Stimulated activated CD8-positive, alpha-beta memory T cell treated with anti-CD3 and anti-CD28 coated beads, Interleukin-4, amount 100 ng/mL, for 4 hours (primary cell): Measurements from ENCODE around the gene PSPH.
"Not testable (repeated sequence)": the region's sequence is repeated elsewhere in the genome, so short reads cannot be mapped to it uniquely, and the experiment has no call there.

Source experiments
- DNase-seq, 2 donors: peaks; one replicate each; pipeline ENCODE4 v3.0.0-alpha.2; 2020; ENCODE audit warnings: low read depth in 2 of 2, low spot score in 1 of 2

The PSPH gene

DNA sequence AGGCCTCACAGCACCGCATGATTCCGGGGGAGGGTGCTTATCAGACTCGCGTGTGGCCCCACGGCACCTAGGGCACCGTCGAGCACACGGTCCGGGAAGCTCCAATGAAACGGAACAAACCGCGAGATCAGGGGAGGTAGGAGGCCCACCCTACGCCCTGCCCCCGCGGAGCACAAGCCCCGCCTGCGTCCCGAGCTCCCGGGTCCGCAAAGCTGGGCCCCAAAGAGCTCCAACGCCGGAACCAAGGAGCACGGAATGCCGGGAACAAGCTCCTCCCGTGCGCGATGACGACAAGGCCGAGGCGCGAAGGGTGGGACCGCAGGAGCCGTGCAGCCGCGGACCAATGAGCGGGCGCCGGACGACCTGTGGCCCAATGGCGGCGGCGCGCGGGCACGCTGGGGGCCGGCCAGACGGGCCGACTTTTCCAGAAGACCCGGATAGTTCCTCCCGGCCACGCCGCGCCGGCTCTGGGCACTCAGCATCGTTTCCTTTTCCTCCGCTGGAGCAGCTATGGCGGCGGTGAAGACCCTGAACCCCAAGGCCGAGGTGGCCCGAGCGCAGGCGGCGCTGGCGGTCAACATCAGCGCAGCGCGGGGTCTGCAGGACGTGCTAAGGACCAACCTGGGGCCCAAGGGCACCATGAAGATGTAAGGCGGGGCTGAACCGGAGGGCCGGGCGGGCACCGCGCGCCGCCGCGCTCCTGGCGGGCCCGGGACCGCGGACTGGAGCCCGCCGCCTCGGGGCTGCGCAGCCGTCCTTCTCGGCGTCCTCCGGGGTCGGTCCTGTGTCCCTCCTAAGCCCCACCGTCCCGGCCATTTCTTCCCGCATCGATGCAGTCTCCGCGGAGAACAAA, at the start of gene PSPH, which contains the start of gene CCT6A:
PSPH (minus strand) TSS at position 106 of the 853 bp plus-strand sequence. CDS start 30,232 bp downstream, outside the sequence.
CCT6A (plus strand) TSS at position 427 of the 853 bp plus-strand sequence; CDS start at position 511, 84 bp downstream.
- peak; percentile 76 to 88 for DNase-seq

- no peak for DNase-seq
Observed at GRCh38 chr7:56099653-56100052, 48.4 kb upstream of the PSPH start.

DNA sequence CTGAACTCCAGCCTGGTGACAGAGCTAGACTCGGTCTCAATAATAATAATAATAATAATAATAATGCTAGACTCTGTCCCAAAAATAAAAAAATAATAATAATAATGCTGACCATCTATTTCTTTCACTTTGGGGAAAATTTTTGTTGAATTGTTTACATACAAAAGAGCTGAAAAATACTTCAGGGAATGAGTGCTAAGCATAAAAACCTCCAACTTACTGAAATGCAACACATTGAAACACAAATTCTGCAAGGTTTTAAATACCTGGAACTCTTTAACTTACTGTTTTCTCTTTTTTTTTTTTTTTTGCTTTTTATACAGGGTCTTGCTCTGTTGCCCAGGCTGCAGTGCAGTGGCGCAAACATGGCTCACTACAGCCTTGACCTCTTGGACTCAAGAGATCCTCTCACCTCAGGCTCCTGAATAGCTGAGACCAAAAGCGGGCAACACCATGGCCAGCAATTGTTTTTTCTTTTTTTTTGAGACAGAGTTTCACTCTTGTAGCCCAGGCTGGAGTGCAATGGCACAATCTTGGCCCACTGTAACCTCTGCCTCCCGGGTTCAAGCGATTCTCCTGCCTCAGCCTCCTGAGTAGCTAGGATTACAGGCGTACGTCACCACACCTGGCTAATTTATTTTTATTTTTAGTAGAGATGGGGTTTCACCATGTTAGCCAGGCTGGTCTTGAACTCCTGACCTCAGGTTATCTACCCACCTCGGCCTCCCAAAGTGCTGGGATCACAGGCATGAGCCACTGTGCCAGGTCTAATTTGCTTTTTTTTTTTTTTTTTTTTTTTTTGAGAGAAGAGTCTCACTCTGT, 47.2 kb upstream of the PSPH start:
- not testable (repeated sequence) for DNase-seq

GRCh38 chr7:56097700-56098099, 46.5 kb upstream of the PSPH start:
- no peak for DNase-seq

- no peak for DNase-seq
Observed at GRCh38 chr7:56092789-56093531, 41.7 kb upstream of the PSPH start, which contains the start of gene PHKG1. TSS of gene PHKG1 (minus strand) at chr7:56092952. CDS start at chr7:56088941, 4,011 bp downstream.

DNA sequence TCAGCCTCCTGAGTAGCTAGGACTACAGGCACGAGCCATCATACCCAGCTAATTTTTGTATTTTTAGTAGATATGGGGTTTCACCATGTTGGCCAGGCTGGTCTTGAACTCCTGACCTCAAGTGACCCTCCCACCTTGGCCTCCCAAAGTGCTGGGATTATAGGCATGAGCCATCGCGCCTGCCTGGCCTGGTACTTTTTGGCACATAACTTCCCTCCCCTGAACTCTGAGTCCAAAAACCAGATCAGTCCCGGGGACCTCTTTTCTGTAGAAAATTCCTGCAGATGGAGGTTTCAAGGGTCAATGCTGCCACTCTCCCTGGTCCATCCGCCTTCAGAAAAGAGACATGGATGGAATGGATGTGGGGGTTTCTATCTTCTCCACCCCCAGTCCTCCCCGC, 41.1 kb upstream of the PSPH start:
- DNase-seq, result not testable (repeated sequence)

GRCh38 chr7:56091591-56091990, 40.3 kb upstream of the PSPH start:
- no peak for DNase-seq

DNA sequence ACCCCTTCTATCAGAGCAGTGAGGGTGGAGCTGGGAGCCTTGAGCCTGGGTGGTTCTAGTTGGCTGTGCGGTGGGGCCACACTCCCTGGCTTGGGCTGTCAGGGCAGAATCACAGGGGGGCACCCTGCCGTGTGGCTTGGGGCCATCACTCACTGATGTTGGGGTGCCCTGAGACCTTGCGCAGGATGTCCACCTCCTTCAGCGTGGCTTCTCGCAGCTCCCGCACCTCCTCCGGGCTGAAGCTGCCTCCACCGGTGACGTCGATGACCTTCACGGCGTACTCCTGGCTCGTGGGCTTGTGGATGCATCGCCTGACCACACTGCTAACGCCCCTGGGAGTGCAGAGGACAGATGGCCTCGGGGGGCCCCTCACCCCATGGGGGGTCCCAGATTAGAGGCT, 36.2 kb upstream of the PSPH start:
- DNase-seq, result no peak

GRCh38 chr7:56086761-56087160, 35.5 kb upstream of the PSPH start:
- DNase-seq, result no peak

DNA sequence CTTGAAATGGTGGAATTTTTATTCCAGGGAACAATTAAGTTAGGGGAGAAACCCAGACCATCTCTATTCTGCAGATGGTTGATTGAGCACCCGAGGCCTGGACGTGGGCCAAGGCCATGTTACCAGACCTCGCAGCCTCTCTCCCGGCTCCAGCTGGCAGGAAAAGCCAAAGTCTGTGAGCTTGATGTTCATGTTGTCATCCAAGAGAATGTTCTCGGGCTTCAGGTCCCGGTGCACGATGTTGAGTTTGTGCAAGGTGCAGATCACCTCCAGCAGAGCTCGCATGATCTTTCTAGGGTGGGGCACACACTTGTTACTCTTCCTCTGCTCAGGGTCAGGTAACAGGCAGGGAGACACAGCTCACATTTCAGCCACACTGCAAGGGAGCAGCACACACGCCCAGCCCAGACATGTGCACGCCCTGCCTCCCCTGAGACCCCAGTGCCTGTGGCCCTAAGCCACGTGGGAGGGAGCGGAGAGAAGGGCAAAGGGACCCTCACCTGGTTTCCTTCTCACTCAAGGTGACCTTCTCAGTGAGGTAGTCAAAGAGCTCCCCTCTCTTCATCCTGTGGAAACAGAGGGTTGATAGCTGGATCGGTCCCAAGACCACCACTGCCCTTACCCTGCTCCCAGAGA, 32.0 kb upstream of the PSPH start:
- DNase-seq, result no peak

DNA sequence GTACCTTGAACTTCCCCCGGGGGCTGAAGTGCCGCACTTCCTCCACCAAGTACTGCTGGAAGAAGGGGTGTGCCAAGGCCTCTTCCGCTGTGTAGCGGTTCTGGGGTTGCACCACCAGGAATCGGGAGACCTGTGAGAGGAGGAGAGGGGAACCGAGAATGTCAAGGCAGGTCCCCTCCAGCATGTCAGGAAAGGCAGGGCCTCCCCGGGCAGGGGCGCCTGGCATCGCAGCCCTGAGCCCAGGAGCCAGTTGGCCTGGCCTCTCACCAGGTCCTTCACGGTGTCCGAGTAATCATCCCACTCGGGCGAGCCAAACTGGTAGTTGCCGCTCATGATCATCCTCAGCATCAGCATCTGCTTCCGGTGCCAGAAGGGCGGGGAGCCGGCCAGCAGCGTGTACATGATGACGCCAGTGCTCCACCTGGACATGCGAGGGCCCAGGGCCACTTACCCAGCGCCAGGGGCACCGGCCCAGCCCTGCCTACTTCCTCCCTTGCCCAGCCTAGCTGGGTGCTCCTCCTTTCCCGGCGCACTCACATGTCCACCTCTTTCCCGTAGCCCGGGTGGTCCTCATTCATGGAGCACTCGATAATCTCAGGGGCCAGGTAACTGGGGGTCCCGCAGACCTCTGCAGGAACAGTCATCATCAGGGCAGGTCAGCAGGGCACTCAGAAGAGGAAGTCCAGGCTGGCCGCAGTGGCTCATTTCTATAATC, 30.5 kb upstream of the PSPH start:
- DNase-seq, result no peak

DNA sequence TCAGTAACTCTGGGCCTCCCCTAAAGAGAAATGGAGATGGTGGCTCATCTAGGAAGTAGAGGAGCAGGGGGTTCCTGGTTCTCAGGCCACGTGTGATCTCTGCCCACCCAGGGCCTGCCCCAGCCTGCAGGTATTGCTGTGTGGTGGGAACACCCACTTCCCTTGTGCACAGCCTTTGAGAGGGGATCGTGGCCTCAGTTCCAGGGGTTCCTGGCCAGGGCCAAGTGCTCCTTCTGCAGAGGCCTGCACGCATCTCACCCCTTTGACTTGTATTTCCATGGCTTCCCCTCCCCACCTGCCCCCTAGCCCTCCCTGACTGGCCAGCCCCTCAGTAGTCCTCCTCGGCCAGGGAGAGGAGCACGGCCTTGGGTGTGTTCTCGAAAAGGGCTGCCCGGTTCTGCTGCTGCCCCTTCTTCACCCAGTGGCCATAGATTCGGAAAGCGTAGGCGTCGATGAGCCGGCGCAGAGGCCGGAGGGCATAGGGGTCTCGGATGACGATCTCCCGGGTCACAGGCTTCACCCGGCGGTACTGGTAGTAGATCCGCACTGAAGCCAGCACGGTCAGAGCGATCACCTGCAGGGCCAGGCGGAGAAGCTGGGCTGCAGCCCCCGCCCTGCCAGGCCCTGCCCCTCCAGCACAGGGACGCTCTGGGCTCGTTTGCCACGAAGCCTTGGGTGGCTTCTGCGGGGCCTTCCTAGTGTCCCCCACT, 29.6 kb upstream of the PSPH start:
- not testable (repeated sequence) for DNase-seq

DNA sequence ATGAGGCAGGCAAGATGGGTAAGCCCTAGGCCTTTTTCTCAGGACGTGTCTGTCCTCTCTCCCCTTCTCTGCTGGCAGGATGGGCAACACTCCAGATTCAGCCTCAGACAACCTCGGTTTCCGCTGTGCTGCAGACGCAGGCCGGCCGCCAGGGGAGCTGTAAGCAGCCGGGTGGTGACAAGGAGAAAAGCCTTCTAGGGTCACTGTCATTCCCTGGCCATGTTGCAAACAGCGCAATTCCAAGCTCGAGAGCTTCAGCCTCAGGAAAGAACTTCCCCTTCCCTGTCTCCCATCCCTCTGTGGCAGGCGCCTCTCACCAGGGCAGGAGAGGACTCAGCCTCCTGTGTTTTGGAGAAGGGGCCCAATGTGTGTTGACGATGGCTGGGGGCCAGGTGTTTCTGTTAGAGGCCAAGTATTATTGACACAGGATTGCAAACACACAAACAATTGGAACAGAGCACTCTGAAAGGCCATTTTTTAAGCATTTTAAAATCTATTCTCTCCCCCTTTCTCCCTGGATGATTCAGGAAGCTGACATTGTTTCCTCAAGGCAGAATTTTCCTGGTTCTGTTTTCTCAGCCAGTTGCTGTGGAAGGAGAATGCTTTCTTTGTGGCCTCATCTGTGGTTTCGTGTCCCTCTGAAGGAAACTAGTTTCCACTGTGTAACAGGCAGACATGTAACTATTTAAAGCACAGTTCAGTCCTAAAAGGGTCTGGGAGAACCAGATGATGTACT, 28.4 kb upstream of the PSPH start:
- DNase-seq, result no peak

GRCh38 chr7:56078196-56078595, 27.0 kb upstream of the PSPH start:
- no peak for DNase-seq

DNA sequence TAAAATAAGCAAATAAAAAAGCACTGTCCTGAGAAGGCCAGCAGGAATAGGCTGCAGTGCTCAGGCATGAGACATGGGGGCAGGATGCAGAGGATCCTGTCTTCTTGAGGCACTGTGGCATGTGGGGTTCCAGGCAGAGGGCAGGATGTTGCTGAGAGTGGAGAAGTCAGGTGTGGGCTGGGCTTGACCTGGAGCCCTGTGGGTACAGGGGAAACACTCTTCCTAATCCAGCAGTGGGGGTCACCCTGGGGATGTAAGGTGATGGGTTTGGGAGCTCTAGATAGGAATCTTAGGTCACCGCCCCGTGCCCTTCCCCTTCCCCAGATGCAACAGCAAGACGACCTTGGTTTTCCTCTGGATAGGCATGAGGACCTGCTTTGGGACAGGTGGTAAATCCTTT, 26.4 kb upstream of the PSPH start:
- no peak for DNase-seq

DNA sequence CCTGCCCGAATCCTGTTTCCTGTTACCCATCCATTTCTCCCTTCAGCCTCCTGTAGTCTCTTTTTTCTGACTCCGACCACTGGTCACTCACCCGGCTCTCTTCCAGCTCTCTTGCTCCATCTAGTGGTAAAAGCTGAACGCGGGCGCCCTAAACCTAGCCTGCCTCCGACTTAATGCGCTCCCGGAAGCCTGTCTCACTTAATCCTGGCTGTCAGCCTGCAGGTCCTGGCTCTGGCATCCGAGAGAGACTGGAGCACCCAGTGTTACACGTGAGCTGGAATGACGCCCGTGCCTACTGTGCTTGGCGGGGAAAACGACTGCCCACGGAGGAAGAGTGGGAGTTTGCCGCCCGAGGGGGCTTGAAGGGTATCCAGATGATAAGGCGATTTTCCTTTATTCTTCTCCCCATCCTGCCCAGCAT, 23.1 kb upstream of the PSPH start:
- peak; percentile 12 to 52 for DNase-seq

DNA sequence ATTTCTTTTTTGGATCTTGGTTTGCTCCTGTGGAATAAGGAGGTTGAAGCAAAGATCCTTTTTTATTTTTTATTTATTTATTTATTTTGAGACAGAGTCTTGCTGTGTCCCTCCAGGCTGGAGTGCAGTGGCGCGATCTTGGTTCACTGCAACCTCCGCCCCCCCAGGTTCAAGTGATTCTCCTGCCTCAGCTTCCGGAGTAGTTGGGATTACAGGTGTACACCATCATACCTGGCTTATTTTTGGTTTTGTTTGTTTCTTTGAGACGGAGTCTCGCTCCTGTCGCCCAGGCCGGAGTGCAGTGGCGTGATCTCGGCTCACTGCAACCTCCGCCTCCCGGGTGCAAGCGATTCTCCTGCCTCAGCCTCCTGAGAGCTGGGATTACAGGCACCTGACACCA, 15.1 kb upstream of the PSPH start:
- not testable (repeated sequence) for DNase-seq

- peak; percentile 70 to 78 for DNase-seq
Observed at GRCh38 chr7:56063882-56064625, 12.8 kb upstream of the PSPH start, which contains the start of gene SUMF2. TSS of gene SUMF2 (plus strand) at chr7:56064286. CDS start at chr7:56064312, 26 bp downstream.
